AG09319 (cell line): ENCODE results near the gene PNCK.

Source experiments
- DNase-seq: peaks from one replicate; pipeline ENCODE4 v3.0.0-alpha.2; 2010; ENCODE audit warnings: low read depth; ENCODE audit errors: extremely low read depth
- TF ChIP-seq, protein P1 (sequence below): IDR thresholded peaks from 2 replicates; pipeline ENCODE4 v1.5.1; 2011; ENCODE audit warnings: low read depth, mild to moderate bottlenecking, inconsistent platforms, low read length, moderate library complexity

Gene PNCK

DNA sequence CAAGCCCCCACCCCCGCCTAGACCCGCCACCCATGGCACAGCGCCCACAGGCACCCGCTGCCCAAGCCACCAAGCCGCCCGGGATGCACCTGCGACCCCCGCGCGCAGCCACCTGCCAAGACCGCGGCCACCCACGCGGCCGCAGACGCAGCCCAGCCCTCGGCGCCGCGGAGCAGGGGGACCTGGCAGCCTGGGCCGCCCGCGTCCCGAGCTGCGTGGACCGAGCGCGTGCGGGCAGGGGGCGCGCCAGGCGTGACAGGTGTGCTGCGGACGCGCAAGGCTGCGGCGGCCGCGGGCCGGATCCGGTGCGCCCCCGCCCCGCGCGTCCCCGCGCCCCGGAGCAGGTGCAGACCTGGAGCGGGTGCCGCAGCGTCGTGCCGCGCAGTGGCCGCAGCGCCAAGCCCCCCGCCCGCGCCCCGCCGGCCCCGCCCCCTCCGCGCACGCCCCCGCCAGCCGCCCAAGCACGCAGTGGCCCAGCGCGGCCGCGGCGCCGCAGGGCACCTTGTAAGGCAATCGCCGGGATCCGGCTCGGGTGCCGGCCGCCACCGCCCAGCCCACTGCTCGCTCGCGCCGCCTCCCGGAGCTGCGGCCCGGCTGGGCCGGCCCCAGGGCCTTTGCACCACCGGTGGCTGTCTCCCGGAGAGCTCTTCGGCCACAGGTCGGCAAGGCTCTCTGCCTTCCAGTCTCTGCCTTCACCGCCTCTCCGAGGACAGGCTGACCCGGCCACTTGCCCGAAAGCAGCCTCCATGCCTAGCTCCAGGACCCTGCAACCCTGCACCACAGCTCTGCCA is at the start of gene PNCK:
Gene PNCK, minus strand, starts transcription at position 386 of the 791 bp plus-strand sequence. CDS start 737 bp downstream, outside the sequence.
- no peak for DNase-seq
- TF ChIP-seq, protein P1, sequence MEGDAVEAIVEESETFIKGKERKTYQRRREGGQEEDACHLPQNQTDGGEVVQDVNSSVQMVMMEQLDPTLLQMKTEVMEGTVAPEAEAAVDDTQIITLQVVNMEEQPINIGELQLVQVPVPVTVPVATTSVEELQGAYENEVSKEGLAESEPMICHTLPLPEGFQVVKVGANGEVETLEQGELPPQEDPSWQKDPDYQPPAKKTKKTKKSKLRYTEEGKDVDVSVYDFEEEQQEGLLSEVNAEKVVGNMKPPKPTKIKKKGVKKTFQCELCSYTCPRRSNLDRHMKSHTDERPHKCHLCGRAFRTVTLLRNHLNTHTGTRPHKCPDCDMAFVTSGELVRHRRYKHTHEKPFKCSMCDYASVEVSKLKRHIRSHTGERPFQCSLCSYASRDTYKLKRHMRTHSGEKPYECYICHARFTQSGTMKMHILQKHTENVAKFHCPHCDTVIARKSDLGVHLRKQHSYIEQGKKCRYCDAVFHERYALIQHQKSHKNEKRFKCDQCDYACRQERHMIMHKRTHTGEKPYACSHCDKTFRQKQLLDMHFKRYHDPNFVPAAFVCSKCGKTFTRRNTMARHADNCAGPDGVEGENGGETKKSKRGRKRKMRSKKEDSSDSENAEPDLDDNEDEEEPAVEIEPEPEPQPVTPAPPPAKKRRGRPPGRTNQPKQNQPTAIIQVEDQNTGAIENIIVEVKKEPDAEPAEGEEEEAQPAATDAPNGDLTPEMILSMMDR: no peak

DNA sequence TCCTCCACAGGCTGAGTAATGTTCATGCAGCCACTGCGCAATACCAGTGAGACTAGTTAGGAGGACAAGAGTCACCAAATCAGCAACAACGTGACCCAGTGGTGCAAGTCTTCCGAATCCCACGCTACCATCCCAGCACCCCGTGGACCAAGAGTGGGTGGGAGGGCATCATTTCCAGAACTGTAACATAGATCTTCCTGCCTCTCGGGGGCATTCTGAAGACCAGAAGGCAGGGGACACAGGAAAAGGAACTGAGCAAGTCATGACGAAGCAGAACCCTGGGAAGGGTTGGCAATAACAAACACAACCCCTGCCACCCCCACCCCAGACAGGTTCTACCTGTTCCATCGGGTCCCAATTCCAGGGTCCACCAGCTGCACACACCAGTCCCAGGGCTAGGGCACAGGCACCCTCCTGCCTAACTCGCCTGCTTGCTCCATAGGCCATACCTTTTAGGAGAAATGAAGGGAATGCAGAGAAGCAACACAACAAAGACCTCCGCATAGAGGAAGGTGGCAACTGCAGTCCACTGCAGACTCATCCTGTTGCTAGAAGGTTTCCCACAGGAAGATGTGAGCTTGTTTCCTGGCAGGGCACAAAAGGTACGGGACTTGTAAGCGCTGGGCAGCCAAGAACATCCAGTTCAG is 49.2 kb upstream of the PNCK start:
- no peak for DNase-seq
- TF ChIP-seq, protein P1: no peak

DNA sequence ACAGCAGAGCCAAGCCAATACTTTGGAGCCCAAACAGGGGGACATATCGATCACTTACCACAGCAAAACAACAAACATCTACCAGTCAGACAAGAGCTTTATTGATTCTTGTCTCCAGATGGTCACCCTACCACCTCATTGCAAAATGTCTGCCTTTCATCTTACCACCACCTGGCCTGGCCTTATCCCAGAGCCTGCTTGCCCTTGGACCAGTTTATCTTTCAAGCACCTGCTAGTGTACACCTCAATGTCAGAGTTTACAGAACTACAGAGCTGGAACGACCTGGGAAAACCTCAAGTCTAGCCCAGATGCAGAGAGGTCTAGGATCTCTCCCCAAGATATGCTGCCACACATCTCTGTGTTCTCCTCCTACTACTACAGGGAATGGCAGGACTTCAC is 46.1 kb upstream of the PNCK start:
- TF ChIP-seq, protein P1: no peak
- DNase-seq: no peak

DNA sequence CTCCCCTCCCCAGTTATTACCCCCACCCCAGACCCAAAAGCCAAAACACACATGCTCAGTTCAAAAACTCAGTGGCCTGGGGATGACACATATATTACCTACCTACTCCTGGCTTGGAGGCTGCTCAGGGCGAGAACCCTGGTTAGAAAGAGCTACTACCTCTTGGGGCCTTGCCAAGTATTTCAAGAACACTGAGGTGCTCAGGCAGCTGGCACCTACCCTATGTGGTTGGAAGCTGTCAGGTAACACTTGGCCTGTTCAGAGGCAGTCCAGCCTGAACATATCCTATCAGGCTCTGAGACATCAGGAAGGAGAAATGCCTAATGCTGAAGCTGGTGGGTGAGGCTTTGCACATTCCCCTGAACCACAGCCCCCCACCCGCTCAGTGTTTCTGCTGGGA is 45.6 kb upstream of the PNCK start:
- DNase-seq: no peak
- TF ChIP-seq, protein P1: no peak

DNA sequence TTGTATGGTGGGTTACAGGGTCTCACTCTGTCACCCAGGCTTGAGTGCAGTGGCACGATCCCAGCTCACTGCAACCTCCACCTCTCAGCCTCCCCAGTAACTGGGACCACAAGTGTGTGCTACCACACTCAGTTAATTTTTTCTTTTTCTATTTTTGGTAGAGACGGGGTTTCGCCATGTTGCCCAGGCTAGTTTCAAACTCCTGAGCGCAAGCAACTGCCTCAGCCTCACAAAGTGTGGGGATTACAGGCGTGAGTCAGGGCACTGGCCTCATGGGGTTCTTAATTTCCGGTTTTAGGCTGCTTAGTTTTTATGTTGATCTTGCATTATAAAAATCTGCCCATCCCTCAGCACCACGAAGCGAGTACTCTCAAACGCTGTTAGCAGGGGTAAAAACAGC is 43.8 kb upstream of the PNCK start:
- TF ChIP-seq, protein P1: no peak
- no peak for DNase-seq

DNA sequence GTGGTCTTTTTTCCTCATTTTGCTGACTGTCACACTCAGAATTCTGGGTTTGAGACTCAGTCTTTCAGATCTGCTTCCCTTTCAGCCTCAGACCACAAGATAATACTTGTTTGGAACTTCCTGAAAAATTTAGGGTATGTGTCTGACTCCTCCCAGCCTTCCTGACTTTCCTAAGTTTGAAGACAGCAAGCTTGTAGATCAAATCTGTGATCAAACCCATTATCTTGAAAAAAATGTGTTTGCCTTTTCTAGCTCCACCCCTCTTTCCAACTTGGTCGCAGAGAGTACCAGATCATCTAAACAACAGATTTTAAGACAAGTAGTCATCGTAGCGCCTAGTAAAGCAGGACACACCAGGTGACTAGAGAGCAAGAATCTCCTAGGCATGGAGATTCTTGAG is 40.6 kb upstream of the PNCK start:
- TF ChIP-seq, protein P1: no peak

More for the DNA sequence above, 40.6 kb upstream of the PNCK start:
- no peak for DNase-seq
